Left ventricle myocardium inferior (tissue), 1 donor: ENCODE measurements around the gene MMP28. TPM values are rescaled to one million over a fixed set of nuclear protein-coding genes. Genes with fewer than 3 reads are reported as not detected.

Experiments used
- DNase-seq: peaks from one replicate; pipeline ENCODE4 v3.0.0-alpha.2; 2020
- H3K27ac ChIP-seq: fragments of 200-600 bp; replicated peaks from 2 replicates; pipeline ENCODE4 v1.8.0; 2021
- H3K27me3 ChIP-seq: fragments of 200-600 bp; 2 replicates; pipeline ENCODE4 v1.8.0; 2021; ENCODE audit warnings: low read depth
- H3K36me3 ChIP-seq: fragments of 200-600 bp; 2 replicates; pipeline ENCODE4 v1.8.0; 2021
- H3K4me1 ChIP-seq: fragments of 200-600 bp; 2 replicates; pipeline ENCODE4 v1.8.0; 2021
- H3K4me3 ChIP-seq: fragments of 200-600 bp; 2 replicates; pipeline ENCODE4 v1.8.0; 2021; ENCODE audit warnings: mild to moderate bottlenecking, moderate library complexity
- H3K9me3 ChIP-seq: fragments of 200-600 bp; replicated peaks from 2 replicates; pipeline ENCODE4 v1.8.0; 2021
- CTCF ChIP-seq: fragments of 200-600 bp; IDR thresholded peaks from 2 replicates; pipeline ENCODE4 v1.8.0; 2021; ENCODE audit warnings: antibody characterized with exemption, mild to moderate bottlenecking, borderline replicate concordance
- intact Hi-C: fragments of 100-400 bp; cut with micrococcal nuclease; formaldehyde crosslinking; loops from one replicate; pipeline ENCODE4 v1.11.0; 2022
- total RNA-seq: library from RNA; stranded (reverse); fragmentation: NEBNext Ultra II Directional; extraction: Animal tissue kit (Norgen Biotek cat#: 25700); gene quantifications from one replicate; pipeline ENCODE4 v1.2.1, GENCODE V29; 2021
- donor health status: DM: no; HTN: yes; CAD: no; lungs with severe emphysema.

Gene MMP28
- total RNA-seq, 1 donor from 2014 or later: 3.0 TPM

GRCh38 chr17:35790841-35791240 lies 4.6 kb downstream of the MMP28 start:
- H3K27me3 ChIP-seq: peaks cover 28% of the 10 kb centered on the region
- no peak for TF ChIP-seq CTCF
- H3K4me3 ChIP-seq: no peak overlapping the region
- intact Hi-C loops: no loop called here
- H3K36me3 ChIP-seq: no peaks in the 10 kb centered on the region
- peaks cover 6% of the 10 kb centered on the region for H3K9me3 ChIP-seq
- DNase-seq: no peak
- H3K27ac ChIP-seq: no peak overlapping the region
- H3K4me1 ChIP-seq: peaks cover 14% of the 10 kb centered on the region

- Histone ChIP-seq H3K27me3 (peaks cover 6% of the 10 kb centered on the region), H3K4me1 (peaks cover 7% of the 10 kb centered on the region), H3K9me3 (peaks cover 6% of the 10 kb centered on the region), H3K27ac (peak overlapping the region; percentile 13), H3K4me3 (no peak overlapping the region), H3K36me3 (no peaks in the 10 kb centered on the region)
- no peak for TF ChIP-seq CTCF
- DNase-seq: no peak
- intact Hi-C loops: no loop called here
Measured at GRCh38 chr17:35788477-35789368, 6.7 kb downstream of the MMP28 start.

- no peak overlapping the region for H3K4me3 ChIP-seq
- H3K27ac ChIP-seq: no peak overlapping the region
- intact Hi-C loops: no loop called here
- no peaks in the 10 kb centered on the region for H3K27me3 ChIP-seq
- no peak for TF ChIP-seq CTCF
- H3K4me1 ChIP-seq: peaks cover 21% of the 10 kb centered on the region
- no peak for DNase-seq
- H3K9me3 ChIP-seq: peaks cover 3% of the 10 kb centered on the region
- H3K36me3 ChIP-seq: no peaks in the 10 kb centered on the region
Measured at GRCh38 chr17:35786941-35787432, 8.5 kb downstream of the MMP28 start.

- Histone ChIP-seq H3K9me3 (no peaks in the 10 kb centered on the region), H3K4me3 (no peak overlapping the region), H3K27me3 (no peaks in the 10 kb centered on the region), H3K27ac (no peak overlapping the region), H3K36me3 (no peaks in the 10 kb centered on the region), H3K4me1 (peaks cover 21% of the 10 kb centered on the region)
- no peak for TF ChIP-seq CTCF
- no peak for DNase-seq
- intact Hi-C loops: no loop called here
Measured at GRCh38 chr17:35784895-35785294, 10.5 kb downstream of the MMP28 start.

GRCh38 chr17:35780950-35781349 lies 14.5 kb downstream of the MMP28 start:
- H3K27ac ChIP-seq: no peak overlapping the region
- H3K27me3 ChIP-seq: no peaks in the 10 kb centered on the region
- no peak overlapping the region for H3K4me3 ChIP-seq
- TF ChIP-seq CTCF: no peak
- peaks cover 21% of the 10 kb centered on the region for H3K4me1 ChIP-seq
- H3K9me3 ChIP-seq: no peaks in the 10 kb centered on the region
- intact Hi-C loops: no loop called here
- no peaks in the 10 kb centered on the region for H3K36me3 ChIP-seq
- DNase-seq: no peak
